Iris pigment epithelial cell (primary cell): ENCODE results near the gene ZFP36.
A peak's percentile ranks its signal among the peaks of the same experiment; 100 is the strongest.

Source experiments
- DNase-seq: peaks from one replicate; pipeline ENCODE4 v3.0.0-alpha.2; 2011; ENCODE audit warnings: low read depth

The ZFP36 gene

DNA sequence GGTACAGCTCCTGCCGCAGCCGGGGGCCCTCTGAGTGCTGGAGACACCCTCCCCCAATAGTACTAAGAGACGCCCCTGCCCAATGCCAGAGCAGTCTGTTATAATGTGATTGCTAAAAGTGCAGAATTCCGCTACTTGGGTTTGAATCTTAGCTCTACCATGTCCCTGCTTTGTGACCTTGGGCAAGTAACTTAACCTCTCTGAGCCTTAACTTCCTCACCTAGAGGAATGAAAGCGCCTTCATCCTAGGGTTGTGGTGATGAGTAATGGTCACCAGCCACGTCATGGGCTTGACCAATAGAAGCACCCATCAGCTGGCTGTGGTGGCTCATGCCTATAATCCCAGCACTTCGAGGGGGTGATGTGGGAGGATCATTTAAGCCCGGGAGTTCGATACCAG is 12.4 kb downstream of the ZFP36 start:
- no peak for DNase-seq

DNA sequence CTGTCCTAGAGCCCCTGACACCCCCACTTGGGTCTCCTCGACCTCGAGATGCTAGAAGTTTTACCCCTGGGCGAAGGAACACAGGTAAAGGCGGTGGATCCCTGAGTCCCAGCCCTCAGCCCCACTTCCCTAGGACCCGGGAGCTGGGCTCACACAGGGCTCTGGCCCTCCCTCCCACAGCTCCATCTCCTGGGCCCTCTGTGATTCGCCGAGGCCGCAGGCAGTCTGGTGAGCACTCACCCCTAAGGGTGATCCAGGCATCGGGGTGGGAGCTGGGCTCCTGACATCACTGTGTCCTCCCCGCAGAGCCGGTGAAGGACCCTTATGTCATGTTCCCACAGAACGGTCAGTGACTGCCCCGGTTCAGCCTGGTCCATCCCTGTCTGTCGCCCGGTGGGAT is 14.1 kb downstream of the ZFP36 start:
- no peak for DNase-seq

- DNase-seq = no peak
Measured at GRCh38 chr19:39422020-39422419, 15.4 kb downstream of the ZFP36 start.

- no peak for DNase-seq
Measured at GRCh38 chr19:39423258-39424086, 16.8 kb downstream of the ZFP36 start.

DNA sequence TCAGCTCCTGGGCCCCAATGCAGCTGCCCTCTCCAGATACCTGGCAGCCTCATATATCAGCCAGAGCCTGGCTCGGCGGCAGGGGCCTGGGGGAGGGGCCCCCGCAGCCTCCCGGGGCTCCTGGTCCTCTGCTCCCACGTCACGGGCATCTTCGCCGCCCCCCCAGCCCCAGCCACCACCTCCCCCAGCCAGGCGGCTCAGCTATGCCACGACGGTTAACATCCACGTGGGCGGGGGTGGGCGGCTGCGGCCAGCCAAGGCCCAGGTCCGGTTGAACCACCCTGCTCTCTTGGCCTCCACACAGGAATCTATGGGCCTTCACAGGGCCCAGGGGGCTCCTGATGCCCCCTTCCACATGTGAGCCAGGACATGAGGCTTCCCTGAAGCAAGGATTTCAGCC is 18.3 kb downstream of the ZFP36 start:
- no peak for DNase-seq

- DNase-seq = no peak
Measured at GRCh38 chr19:39425744-39426143, 19.1 kb downstream of the ZFP36 start.

- no peak for DNase-seq
Measured at GRCh38 chr19:39426170-39426569, 19.5 kb downstream of the ZFP36 start.

DNA sequence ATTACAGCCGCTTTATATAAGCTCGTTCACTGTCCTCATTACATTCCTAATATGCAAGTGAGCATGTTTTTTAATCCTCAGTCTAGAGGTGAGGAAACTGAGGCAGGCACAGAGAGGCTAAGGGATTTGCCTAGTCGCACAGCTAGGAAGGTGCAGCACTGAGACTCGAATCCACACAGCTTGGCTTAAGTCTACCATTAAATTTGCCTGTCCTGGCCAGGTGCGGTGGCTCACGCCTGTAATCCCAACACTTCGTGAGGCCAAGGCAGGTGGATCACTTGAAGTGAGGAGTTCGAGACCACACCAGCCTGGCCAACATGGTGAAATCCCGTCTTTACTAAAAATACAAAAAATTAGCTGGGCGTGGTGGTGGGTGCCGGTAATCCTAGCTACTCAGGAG is 21.1 kb downstream of the ZFP36 start:
- no peak for DNase-seq

DNA sequence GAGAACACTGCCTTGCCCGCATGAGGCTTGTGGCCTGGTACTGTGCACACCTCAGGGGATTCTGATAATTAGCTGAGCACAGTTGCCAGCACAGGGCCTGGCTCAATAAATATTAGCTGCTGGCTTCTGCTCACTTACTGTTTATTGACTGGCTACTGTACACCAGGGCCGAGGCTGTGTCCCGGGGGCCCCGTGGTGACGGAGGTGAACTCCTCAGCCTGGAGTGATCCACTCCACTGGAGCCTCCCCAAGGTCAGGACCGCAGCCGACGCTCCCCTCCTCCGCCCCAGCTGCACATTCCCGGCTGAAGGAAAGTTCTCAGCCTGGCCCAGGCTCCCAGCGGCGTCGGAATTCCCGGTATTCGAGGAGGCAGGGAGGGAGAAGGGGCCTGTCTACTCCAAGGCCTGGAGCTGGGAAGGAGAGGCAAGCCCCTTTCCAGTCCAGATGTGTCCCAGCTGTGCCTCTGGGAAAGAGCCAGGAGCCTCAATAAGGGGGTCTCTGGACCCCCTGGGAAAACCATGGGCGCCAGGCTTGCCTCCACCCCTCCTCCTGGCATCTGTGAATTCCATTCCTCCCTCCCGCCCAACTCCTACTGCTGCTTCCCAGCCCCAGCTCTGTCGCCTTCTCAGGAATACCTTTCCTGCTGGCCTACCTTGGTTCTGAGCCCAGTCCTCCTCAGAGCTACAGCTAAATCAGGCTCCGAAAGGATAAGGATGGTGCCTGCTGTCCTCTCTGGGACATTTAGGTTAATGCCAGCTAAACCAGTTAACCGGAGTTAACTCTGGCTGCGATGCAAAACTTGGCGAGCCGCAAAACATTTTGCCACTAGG is 21.9 kb downstream of the ZFP36 start:
- peak; percentile 79 for DNase-seq

DNA sequence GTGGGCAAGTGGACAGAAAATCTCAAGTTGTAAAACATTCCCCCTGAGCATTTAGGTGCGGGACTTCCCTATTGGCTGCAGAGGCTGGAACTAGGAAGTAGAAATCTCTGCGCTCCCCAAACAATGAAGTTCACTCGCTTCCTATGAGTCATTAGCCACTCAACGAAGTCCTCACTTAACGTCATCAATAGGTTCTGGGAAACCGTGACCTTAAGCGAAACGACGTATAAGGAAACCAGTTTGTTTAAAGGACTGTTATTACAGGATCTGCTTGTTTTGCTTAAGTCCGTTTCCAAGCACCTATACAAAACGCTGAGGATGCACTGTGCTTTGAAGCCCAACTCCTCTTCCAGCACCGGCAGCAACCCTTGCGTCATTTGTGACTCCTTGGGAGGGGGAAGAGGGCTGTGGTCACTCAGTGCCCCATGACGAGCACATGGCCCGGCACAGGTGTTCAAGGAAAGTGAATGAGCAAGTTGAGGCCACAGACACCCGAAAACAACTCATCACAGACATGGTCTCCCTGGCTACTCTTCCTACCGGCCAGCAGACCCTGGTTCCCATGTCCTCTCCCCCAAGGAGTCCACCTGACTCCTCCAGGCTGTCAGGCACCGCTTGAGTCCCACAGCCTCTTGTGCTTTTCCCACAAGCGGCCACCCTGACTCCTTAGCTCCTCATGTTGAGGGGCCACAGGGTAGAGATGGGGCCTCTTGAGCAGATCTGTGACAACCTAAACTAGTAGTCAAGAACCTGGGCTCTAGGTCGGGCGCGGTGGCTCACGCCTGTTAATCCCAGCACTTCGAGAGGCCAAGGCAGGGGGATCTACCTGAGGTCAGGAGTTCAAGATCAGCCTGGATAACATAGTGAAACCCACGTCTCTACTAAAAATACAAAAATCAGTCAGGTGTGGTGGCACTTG is 24.3 kb downstream of the ZFP36 start:
- peak; percentile 100 for DNase-seq

DNA sequence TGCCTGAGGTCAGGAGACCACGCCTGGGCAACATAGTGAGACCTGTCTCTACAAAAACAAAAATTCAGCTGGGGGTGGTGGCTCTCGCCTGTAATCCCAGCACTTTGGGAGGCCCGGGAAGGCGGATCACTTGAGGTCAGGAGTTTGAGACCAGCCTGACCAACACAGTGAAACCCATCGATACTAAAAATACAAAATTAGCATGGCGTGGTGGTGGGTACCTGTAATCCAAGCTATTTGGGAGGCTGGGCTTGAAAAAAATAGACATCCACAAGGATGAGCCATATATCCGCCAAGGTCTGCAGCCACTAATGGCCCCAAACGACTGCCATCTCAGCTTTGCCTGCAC is 26.0 kb downstream of the ZFP36 start:
- DNase-seq = no peak

DNA sequence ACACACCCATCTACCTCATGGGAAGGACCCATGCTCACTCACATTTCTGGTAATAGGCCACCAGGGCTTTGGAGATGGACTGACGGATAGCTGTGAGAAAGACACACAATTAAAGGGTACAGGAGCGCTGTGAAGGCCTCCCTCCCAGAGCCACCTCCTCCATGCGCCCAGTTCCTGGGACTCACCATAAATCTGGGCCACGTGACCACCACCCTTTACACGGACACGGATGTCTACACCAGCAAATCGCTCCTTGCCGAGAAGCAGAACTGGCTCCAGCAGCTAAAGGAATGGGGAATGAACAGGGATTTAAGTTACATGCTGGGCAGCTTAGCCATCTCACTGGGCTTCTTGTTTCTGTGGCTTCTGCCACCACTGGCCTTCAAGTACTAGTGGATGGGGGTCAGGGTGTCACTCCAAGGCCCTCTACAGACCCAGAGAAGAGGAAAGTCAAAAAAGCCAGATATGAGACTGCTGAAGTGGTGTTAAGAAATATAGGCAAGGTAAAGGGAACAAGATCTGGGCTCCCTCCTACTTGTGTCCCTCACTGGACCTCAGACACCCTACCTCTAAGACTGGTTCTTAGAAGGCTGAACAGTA is 26.9 kb downstream of the ZFP36 start:
- no peak for DNase-seq

DNA sequence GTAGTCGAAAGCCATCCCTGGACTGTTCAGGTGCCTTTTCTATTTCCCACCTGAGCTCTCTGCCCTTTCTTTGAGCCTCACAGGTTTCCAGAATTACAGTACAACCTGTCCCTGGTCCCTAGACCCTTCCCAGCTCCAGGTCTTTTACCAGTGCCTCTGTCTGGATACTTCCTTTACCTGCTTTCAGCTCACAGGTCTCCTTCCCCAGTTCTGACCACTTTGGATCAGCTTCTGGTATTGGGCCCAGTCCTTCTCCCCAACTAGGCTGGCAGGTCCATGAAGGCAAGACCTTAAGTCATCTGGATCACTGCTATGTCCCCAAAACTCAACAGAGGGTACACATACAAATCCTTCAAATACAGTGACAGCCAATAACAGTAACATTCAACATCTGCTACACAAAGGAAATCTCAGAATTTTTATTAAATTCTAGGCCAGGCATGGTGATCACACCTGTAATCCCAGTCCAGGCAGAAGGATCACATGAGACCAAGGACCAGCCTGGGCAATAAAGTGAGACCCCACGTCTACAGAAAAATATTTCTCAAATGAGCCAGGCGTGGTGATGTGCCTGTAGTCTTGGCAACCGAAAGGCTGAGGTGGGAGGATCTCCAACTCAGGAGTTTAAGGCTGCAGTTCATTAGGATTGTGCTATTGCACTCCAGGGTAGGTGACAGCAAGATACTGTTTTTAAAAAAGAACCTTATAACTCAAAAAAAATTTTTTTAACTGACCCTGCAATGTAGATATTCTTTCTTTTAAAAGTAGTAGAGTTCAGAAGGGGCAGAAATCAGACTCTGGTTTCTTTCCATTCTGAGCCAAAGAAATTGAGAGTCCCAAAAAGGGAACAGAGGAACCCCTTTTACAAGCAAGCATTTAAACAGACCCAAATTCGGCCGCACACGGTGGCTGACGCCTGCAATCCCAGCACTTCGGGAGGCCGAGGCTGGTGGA is 27.8 kb downstream of the ZFP36 start:
- peak; percentile 24 for DNase-seq

DNA sequence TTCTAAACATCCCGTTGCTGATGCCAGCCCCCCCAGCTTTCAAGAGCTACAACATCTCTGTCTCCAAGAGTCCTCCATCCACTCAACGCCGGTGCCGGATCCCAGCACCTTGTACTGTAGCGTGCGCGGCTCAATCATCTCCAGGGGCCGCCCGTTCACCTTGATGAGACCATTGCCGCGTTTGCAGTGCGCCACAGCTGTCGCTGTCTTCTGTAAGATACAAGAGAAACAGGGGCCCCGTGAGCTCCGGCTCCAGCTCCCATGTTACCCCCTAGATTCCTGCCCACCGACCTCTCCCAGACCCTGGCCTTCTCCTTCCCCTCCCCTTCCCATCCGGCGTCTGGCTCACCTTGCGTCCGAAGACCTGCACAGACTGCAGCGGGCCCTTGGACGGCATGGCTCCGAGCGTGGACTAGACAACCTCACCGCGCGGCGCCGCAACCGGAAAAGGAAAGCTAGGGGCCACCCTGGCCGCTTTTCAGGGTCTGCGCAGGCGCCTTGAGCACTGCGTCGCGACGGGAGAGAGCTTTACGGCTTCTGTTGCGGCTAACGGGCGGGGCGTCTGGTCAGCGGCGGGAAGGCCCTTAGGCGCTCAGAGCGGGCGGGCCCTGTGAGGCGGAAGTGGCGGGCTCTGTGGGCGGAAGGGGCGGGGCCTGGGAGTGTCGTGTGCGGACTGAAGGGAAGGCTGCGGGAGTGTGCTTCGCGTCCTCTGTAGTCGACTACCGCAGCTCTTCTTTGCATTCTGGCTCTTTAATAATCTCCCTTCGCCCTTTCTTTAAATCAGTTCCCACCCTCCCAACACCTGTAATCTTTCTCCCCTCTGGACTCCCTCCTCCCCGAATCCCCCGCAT is 29.1 kb downstream of the ZFP36 start, which contains the start of gene RPS16:
Gene RPS16 (minus strand): TSS at position 451 of the 851 bp plus-strand sequence. CDS start 54 bp downstream, at position 397.
- peak; percentile 98 for DNase-seq

- DNase-seq = no peak
Measured at GRCh38 chr19:39436350-39436716, 29.7 kb downstream of the ZFP36 start.

DNA sequence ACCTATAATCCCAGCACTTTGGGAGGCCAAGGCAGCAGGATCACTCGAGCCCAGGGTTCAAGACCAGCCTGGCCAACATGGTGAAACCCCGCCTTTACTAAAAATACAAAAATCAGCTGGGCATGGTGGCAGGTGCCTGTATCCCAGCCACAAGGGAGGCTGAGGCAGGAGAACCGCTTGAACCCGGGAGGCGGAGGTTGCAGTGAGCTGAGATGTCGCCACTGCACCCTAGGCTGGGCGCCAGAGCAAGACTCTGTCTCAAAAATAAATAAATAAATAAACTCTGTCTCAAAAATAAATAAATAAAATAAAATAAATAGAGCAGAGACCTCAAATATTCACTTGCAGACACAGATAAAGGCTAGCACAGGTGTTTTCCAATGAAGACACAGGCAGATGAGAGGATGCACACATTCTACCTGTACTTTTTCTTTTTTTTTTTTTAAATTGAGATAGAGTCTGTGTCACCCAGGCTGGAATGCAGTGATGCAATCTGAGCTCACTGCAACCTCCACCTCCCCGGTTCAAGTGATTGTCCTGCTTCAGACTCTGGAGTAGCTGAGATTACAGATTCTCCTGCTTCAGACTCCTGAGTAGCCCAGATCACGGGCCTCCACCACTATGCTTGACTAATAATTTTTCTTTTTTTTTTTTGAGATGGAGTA is 31.8 kb downstream of the ZFP36 start:
- peak; percentile 49 for DNase-seq

DNA sequence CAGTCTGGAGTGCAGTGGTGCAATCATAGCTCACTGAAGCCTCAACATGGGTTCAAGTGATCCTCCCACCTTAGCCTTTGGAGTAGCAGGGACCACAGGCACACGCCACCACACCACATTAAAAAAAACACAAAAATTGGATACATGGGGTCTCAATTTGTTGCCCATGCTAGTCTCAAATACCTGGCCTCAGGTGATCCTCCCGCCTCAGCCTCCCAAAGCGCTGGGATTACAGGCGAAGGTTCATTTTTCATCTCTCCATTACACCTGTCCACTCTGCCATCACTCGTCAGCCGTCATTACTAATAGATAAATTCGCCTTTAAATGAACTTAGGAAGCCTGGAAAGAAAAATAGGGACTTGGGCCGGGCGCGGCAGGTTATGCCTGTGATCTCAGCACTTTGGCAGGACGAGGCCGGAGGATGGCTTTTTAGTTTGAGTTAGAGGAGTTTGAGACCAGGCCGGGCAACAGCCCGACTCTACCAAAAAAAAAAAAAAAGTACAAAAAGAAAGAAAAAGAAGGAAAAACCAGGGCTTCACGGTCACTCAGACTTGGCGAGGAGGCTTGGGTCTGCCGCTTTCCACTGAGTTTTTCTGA is 38.0 kb downstream of the ZFP36 start:
- DNase-seq = peak; percentile 27

GRCh38 chr19:39445196-39446111 is 38.8 kb downstream of the ZFP36 start, which contains the start of gene SUPT5H:
Gene SUPT5H (plus strand): TSS chr19:39445582. CDS start chr19:39445891, 309 bp downstream.
- peak; percentile 97 for DNase-seq
